WTC11 (cell line): Measurements from ENCODE around the gene TMEM130. TPM values are rescaled to one million over a fixed set of nuclear protein-coding genes. Genes with fewer than 3 reads are reported as not detected.

Source experiments
- ATAC-seq: fragments of 200-7000 bp; cut with Tn5 transposase; 2 replicates; pipeline ENCODE4 v1.10.0; 2021; ENCODE audit warnings: mild to moderate bottlenecking, moderate library complexity
- CTCF ChIA-PET: fragments of 300-600 bp; sonication (Branson Sonifier 250); formaldehyde crosslinking; loops from one replicate; lab custom pipeline; 2021; ENCODE audit warnings: antibody characterized with exemption; lab: Charles Lee
- POLR2A ChIA-PET: fragments of 350-600 bp; sonication (Branson Sonifier 250); formaldehyde crosslinking; loops from one replicate; lab custom pipeline; 2021; ENCODE audit warnings: antibody characterized with exemption; lab: Charles Lee
- DNase-seq: peaks from one replicate; pipeline ENCODE4 v3.0.0; 2021; ENCODE audit warnings: low spot score
- H3K27ac Mint-ChIP-seq: 2 replicates; pipeline ENCODE4 v1.8.0; 2021; ENCODE audit warnings: mixed read lengths
- H3K27me3 Mint-ChIP-seq: 2 replicates; pipeline ENCODE4 v1.8.0; 2021; ENCODE audit warnings: low read depth, mild to moderate bottlenecking, moderate library complexity, mixed read lengths
- H3K36me3 Mint-ChIP-seq: 2 replicates; pipeline ENCODE4 v1.8.0; 2021; ENCODE audit warnings: mixed read lengths
- H3K4me1 Mint-ChIP-seq: 2 replicates; pipeline ENCODE4 v1.8.0; 2022; ENCODE audit warnings: mixed read lengths
- H3K4me3 Mint-ChIP-seq: 2 replicates; pipeline ENCODE4 v1.8.0; 2021; ENCODE audit warnings: mild to moderate bottlenecking, moderate library complexity, mixed read lengths
- H3K9me3 Mint-ChIP-seq: 2 replicates; pipeline ENCODE4 v1.8.0; 2021; ENCODE audit warnings: mixed read lengths
- CBFB ChIP-seq: sonication (generic); formaldehyde crosslinking; IDR thresholded peaks from 2 replicates; pipeline ENCODE4 v1.8.1; 2022; ENCODE audit warnings: mild to moderate bottlenecking, low read depth, missing genetic modification reagents
- E2F5 ChIP-seq: sonication (generic); formaldehyde crosslinking; IDR thresholded peaks from 2 replicates; pipeline ENCODE4 v1.8.1; 2022; ENCODE audit warnings: mild to moderate bottlenecking, moderate library complexity, missing genetic modification reagents
- ELF4 ChIP-seq: sonication (generic); formaldehyde crosslinking; IDR thresholded peaks from 2 replicates; pipeline ENCODE4 v1.8.1; 2022; ENCODE audit warnings: low read depth, mild to moderate bottlenecking, moderate library complexity, missing genetic modification reagents
- EMX1 ChIP-seq: fragments of 250-450 bp; sonication (Bioruptor Pico); IDR thresholded peaks from 2 replicates; pipeline ENCODE4 v1.8.0; 2021; ENCODE audit warnings: mild to moderate bottlenecking
- FOXP4 ChIP-seq: sonication (generic); formaldehyde crosslinking; IDR thresholded peaks from 2 replicates; pipeline ENCODE4 v1.8.0; 2022; ENCODE audit warnings: mild to moderate bottlenecking, missing genetic modification reagents
- GTF2I ChIP-seq: fragments of 250-450 bp; sonication (Bioruptor Pico); conservative IDR thresholded peaks from 2 replicates; pipeline ENCODE4 v1.4.0; 2021; ENCODE audit warnings: mild to moderate bottlenecking
- MYBL2 ChIP-seq: sonication (generic); formaldehyde crosslinking; IDR thresholded peaks from 2 replicates; pipeline ENCODE4 v1.8.1; 2023; ENCODE audit warnings: mild to moderate bottlenecking, moderate library complexity, missing genetic modification reagents
- NFATC4 ChIP-seq: fragments of 250-450 bp; sonication (Bioruptor Pico); IDR thresholded peaks from 2 replicates; pipeline ENCODE4 v1.9.0; 2021; ENCODE audit warnings: mild to moderate bottlenecking
- NR1H2 ChIP-seq: sonication (generic); formaldehyde crosslinking; IDR thresholded peaks from 2 replicates; pipeline ENCODE4 v1.9.0; 2021; ENCODE audit warnings: mild to moderate bottlenecking, moderate library complexity, missing genetic modification reagents
- TP53 ChIP-seq: sonication (generic); formaldehyde crosslinking; IDR thresholded peaks from 2 replicates; pipeline ENCODE4 v1.8.1; 2023; ENCODE audit warnings: mild to moderate bottlenecking, missing genetic modification reagents
- ZNF121 ChIP-seq: sonication (generic); formaldehyde crosslinking; IDR thresholded peaks from 2 replicates; pipeline ENCODE4 v1.8.0; 2023; ENCODE audit warnings: missing genetic modification reagents
- ZNF396 ChIP-seq: fragments of 250-450 bp; sonication (Bioruptor Pico); IDR thresholded peaks from 2 replicates; pipeline ENCODE4 v1.8.0; 2021; ENCODE audit warnings: mild to moderate bottlenecking, moderate library complexity, borderline replicate concordance
- ZNF416 ChIP-seq: fragments of 250-450 bp; sonication (Bioruptor Pico); IDR thresholded peaks from 2 replicates; pipeline ENCODE4 v1.9.0; 2021; ENCODE audit warnings: mild to moderate bottlenecking, inconsistent platforms
- ZNF671 ChIP-seq: fragments of 250-450 bp; sonication (Bioruptor Pico); IDR thresholded peaks from 2 replicates; pipeline ENCODE4 v1.8.0; 2021; ENCODE audit warnings: mild to moderate bottlenecking
- ZSCAN18 ChIP-seq: fragments of 250-450 bp; sonication (Bioruptor Pico); IDR thresholded peaks from 2 replicates; pipeline ENCODE4 v2.1.2; 2022; ENCODE audit warnings: mild to moderate bottlenecking, moderate library complexity
- total RNA-seq: library from RNA; stranded (reverse); gene quantifications from 3 replicates; pipeline ENCODE4 v1.2.3, GENCODE V29; 2021
- TF ChIP-seq, protein P1 (sequence below): sonication (generic); formaldehyde crosslinking; IDR thresholded peaks from 2 replicates; pipeline ENCODE4 v1.8.1; 2023; ENCODE audit warnings: mild to moderate bottlenecking, missing genetic modification reagents, moderate library complexity
- TF ChIP-seq, protein P2 (sequence below): fragments of 250-450 bp; sonication (Bioruptor Pico); IDR thresholded peaks from 2 replicates; pipeline ENCODE4 v1.8.0; 2021; ENCODE audit warnings: mild to moderate bottlenecking
- TF ChIP-seq, protein P3 (sequence below): sonication (generic); formaldehyde crosslinking; IDR thresholded peaks from 2 replicates; pipeline ENCODE4 v1.8.0; 2022; ENCODE audit warnings: mild to moderate bottlenecking, missing genetic modification reagents
- TF ChIP-seq, protein P4 (sequence below): sonication (generic); formaldehyde crosslinking; IDR thresholded peaks from 2 replicates; pipeline ENCODE4 v1.8.1; 2023; ENCODE audit warnings: mild to moderate bottlenecking, moderate library complexity, missing genetic modification reagents

The TMEM130 gene
- total RNA-seq, 1 experiment from 2014 or later = 3.2 TPM

DNA sequence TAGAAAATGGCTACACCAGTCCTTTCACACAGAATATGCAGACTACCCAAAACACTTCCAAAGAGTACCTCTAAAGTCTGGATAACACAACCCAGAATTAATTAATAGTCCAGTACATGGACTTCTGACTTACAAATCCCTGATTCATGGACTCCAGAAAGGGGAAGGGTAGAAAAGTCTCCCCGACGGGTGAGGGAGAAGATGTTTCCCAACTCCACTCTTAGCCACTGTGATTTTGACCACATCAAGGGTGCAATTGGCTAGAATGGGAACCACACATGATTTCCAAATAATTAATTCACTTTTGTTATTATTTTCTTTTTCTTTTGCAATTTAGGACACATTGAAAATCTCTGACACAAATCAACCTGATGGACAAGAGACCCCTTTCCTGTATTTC lies 1.4 kb downstream of the TMEM130 start (continued):
- TF ChIP-seq FOXP4 (CRISPR knock-in tag) = no peak
- no peak for TF ChIP-seq GTF2I
- no peak for TF ChIP-seq ZNF121 (CRISPR knock-in tag)
- TF ChIP-seq ELF4 (CRISPR knock-in tag) = no peak
- TF ChIP-seq, protein P1, sequence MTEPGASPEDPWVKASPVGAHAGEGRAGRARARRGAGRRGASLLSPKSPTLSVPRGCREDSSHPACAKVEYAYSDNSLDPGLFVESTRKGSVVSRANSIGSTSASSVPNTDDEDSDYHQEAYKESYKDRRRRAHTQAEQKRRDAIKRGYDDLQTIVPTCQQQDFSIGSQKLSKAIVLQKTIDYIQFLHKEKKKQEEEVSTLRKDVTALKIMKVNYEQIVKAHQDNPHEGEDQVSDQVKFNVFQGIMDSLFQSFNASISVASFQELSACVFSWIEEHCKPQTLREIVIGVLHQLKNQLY (CRISPR knock-in tag) = no peak
- TF ChIP-seq, protein P2, sequence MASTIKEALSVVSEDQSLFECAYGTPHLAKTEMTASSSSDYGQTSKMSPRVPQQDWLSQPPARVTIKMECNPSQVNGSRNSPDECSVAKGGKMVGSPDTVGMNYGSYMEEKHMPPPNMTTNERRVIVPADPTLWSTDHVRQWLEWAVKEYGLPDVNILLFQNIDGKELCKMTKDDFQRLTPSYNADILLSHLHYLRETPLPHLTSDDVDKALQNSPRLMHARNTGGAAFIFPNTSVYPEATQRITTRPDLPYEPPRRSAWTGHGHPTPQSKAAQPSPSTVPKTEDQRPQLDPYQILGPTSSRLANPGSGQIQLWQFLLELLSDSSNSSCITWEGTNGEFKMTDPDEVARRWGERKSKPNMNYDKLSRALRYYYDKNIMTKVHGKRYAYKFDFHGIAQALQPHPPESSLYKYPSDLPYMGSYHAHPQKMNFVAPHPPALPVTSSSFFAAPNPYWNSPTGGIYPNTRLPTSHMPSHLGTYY (CRISPR knock-in tag) = no peak
- no peak for TF ChIP-seq ZNF396 (CRISPR knock-in tag)
- no peak for TF ChIP-seq MYBL2 (CRISPR knock-in tag)
- TF ChIP-seq E2F5 = no peak

DNA sequence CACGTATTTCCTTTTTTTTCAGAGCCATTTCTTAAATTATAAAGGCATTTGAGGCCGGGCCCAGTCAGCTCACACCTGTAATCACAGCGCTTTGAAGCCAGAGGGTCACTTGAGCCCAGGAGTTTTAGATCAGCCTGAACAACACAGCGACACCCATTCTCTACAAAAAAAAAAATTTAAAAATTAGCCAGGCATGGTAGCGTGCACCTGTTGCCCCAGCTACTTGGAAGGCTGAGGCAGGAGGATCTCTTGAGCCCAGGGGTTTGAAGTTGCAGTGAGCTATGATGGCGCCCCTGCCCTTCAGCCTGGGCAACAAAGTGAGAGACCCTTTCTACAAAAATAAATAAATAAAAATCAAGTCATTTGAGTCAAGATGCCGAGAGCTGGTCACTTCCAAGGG lies 3.0 kb downstream of the TMEM130 start:
- DNase-seq (no peak), ATAC-seq (no peak)
- TF ChIP-seq, protein P3, sequence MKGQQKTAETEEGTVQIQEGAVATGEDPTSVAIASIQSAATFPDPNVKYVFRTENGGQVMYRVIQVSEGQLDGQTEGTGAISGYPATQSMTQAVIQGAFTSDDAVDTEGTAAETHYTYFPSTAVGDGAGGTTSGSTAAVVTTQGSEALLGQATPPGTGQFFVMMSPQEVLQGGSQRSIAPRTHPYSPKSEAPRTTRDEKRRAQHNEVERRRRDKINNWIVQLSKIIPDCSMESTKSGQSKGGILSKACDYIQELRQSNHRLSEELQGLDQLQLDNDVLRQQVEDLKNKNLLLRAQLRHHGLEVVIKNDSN = no peak
- TF ChIP-seq EMX1 (CRISPR knock-in tag) = no peak
- ChIA-PET CTCF (interaction anchor here (0.6 to 2.2 kb wide), 2 partner anchors 35 to 464 kb away, joined by 4 to 7 read pairs; no protein-coding TSS in a partner anchor), POLR2A (no interaction called here)
- no peak overlapping the region for H3K27ac Mint-ChIP-seq
- no peaks in the 10 kb centered on the region for H3K9me3 Mint-ChIP-seq
- H3K4me1 Mint-ChIP-seq = 0 out of 2 replicates have a peak, but pooled peaks cover 3% of the 10 kb centered on the region
- H3K36me3 Mint-ChIP-seq = no peaks in the 10 kb centered on the region
- no peak overlapping the region for H3K4me3 Mint-ChIP-seq
- peaks cover 43% of the 10 kb centered on the region for H3K27me3 Mint-ChIP-seq

DNA sequence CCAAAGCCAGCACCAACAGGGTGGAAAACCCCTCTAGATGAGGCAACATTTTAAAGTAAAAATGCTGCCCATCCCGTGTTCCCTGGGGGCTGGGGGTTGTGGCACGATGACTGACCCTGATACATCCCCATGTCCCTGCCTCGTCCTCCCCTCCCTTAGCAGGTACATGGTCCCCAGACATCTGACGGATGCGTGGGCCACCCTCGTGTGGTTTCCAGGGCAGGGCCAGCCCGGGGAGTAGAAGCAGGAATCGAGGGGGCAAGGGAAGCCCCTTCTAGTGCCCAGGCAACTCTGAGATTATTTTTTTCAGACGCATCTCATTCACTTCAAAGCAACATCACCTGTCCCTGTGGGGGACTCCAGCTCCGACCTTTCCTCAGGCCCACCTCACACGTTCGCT lies 3.5 kb downstream of the TMEM130 start:
- POLR2A ChIA-PET = interaction anchor here (0.7 kb wide), 1 partner anchor 12 kb away, joined by 3 read pairs; the partner anchor contains the start of gene TRRAP
- DNase-seq (no peak), ATAC-seq (no peak)
- Mint-ChIP-seq H3K27me3 (peaks cover 39% of the 10 kb centered on the region), H3K27ac (no peak overlapping the region), H3K36me3 (no peaks in the 10 kb centered on the region), H3K4me3 (no peak overlapping the region), H3K9me3 (no peaks in the 10 kb centered on the region), H3K4me1 (0 out of 2 replicates have a peak, but pooled peaks cover 3% of the 10 kb centered on the region)
- CTCF ChIA-PET = interaction anchor here (2.2 kb wide), 1 partner anchor 35 kb away, joined by 7 read pairs; no protein-coding TSS in a partner anchor
- TF ChIP-seq CBFB (CRISPR knock-in tag) (no peak), ZNF416 (no peak), TP53 (CRISPR knock-in tag) (no peak), EMX1 (CRISPR knock-in tag) (no peak), NFATC4 (CRISPR knock-in tag) (no peak), ZNF671 (CRISPR knock-in tag) (no peak), NR1H2 (CRISPR knock-in tag) (no peak), ZSCAN18 (CRISPR knock-in tag) (no peak)
- TF ChIP-seq, protein P4, sequence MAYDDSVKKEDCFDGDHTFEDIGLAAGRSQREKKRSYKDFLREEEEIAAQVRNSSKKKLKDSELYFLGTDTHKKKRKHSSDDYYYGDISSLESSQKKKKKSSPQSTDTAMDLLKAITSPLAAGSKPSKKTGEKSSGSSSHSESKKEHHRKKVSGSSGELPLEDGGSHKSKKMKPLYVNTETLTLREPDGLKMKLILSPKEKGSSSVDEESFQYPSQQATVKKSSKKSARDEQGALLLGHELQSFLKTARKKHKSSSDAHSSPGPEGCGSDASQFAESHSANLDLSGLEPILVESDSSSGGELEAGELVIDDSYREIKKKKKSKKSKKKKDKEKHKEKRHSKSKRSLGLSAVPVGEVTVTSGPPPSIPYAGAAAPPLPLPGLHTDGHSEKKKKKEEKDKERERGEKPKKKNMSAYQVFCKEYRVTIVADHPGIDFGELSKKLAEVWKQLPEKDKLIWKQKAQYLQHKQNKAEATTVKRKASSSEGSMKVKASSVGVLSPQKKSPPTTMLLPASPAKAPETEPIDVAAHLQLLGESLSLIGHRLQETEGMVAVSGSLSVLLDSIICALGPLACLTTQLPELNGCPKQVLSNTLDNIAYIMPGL (CRISPR knock-in tag) = no peak
- TF ChIP-seq, protein P2 (CRISPR knock-in tag) = no peak
